ENCODE results near the gene LRRC38.

DNA sequence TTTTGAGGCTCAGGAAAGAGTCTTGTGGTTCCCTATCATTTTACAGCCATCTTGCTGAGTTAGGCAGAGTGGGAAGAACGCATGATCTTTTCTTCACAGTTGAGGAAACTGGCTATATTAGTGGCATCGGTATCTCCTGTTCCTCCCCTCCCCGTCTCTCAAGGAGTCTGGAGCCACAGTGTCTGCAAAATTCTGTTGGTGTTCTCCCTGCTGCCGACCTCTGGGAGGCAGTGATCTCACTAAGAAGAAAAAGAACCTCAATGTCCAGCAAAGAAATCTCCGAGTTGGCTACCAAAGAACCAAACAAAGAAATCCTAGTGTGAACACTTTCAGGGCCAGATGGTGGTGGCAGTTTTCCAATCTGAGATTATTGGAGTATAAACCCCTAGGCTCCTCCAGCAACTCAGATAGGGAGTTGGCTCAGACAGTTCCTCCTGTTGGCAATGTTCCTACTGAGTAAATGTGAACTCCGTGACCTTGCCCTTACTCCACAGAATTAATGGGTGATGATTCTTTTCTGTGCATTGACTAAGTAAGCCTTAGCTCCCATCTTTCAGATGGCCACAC, 62.3 kb downstream of the LRRC38 start:
- TF ChIP-seq CTCF (IDR thresholded peaks at IDR 0.05; ENCODE audit: insufficient read depth, low read length, poor library complexity, severe bottlenecking) (no peak), EZH2phosphoT487 (conservative IDR thresholded peaks at IDR 0.05; ENCODE audit: low read length) (no peak)

All from SU-DHL-6 (cell line).